PC-9 (cell line): Measurements from ENCODE around the gene TMEM139. TPM values are rescaled to one million over a fixed set of nuclear protein-coding genes. Genes with fewer than 3 reads are reported as not detected.

Experiments
- BruUV-seq: library from RNA; stranded (reverse); fragments of 400-500 nt; replicated peaks from 2 replicates; lab custom pipeline; 2021; lab: Mats Ljungman, UMichigan
- CTCF ChIA-PET: fragments of 300-600 bp; sonication (Branson Sonifier 250); formaldehyde crosslinking; loops from one replicate; lab custom pipeline; 2022; ENCODE audit warnings: antibody characterized with exemption; lab: Charles Lee
- POLR2A ChIA-PET: fragments of 300-600 bp; sonication (Branson Sonifier 250); formaldehyde crosslinking; loops from one replicate; lab custom pipeline; 2022; ENCODE audit warnings: antibody characterized with exemption; ENCODE audit not compliant: unreplicated experiment; lab: Charles Lee
- DNase-seq, 2 experiments: peaks; one replicate each; pipeline versions ENCODE4 v3.0.0 to v3.0.0-alpha.2; 2015 to 2022; ENCODE audit warnings: mixed read lengths in 1 of 2
- H2AFZ ChIP-seq: fragments of 200-600 bp; sonication (generic); 2 replicates; pipeline ENCODE4 v1.8.1; 2017; ENCODE audit warnings: antibody characterized with exemption
- H3F3A ChIP-seq: fragments of 200-600 bp; sonication (generic); 2 replicates; pipeline ENCODE4 v1.8.1; 2017; ENCODE audit warnings: antibody characterized with exemption, mild to moderate bottlenecking, low read depth; ENCODE audit not compliant: insufficient read depth
- H3K27ac ChIP-seq: fragments of 200-600 bp; sonication (generic); 2 replicates; pipeline ENCODE4 v1.6.1; 2016; ENCODE audit warnings: mixed run types
- H3K27me3 ChIP-seq: fragments of 200-600 bp; sonication (generic); 2 replicates; pipeline ENCODE4 v1.6.1; 2016; ENCODE audit warnings: low read depth, mixed run types; ENCODE audit not compliant: insufficient read depth
- H3K36me3 ChIP-seq: fragments of 200-600 bp; sonication (generic); 2 replicates; pipeline ENCODE4 v1.6.1; 2016; ENCODE audit warnings: low read depth, mixed run types
- H3K4me1 ChIP-seq: fragments of 200-600 bp; sonication (generic); replicated peaks from 2 replicates; pipeline ENCODE4 v1.6.1; 2016; ENCODE audit warnings: mixed run types; ENCODE audit not compliant: insufficient read depth
- H3K4me2 ChIP-seq: fragments of 200-600 bp; sonication (generic); 2 replicates; pipeline ENCODE4 v1.6.1; 2017; ENCODE audit warnings: mixed run types
- H3K4me3 ChIP-seq: fragments of 200-600 bp; sonication (generic); 2 replicates; pipeline ENCODE4 v1.6.1; 2016; ENCODE audit warnings: mixed run types
- H3K79me2 ChIP-seq: fragments of 200-600 bp; sonication (generic); 2 replicates; pipeline ENCODE4 v1.6.1; 2017; ENCODE audit warnings: low read depth, mixed run types
- H3K9me2 ChIP-seq: fragments of 200-600 bp; sonication (generic); 2 replicates; pipeline ENCODE4 v1.8.1; 2017; ENCODE audit warnings: mild to moderate bottlenecking; ENCODE audit not compliant: insufficient read depth
- H3K9me3 ChIP-seq: fragments of 200-600 bp; sonication (generic); 2 replicates; pipeline ENCODE4 v1.8.1; 2016; ENCODE audit warnings: low read depth; ENCODE audit not compliant: insufficient read depth
- H4K20me1 ChIP-seq: fragments of 200-600 bp; sonication (generic); 2 replicates; pipeline ENCODE4 v1.8.1; 2017; ENCODE audit not compliant: insufficient read depth
- CTCF ChIP-seq: fragments of 200-600 bp; sonication (generic); conservative IDR thresholded peaks from 2 replicates; pipeline ENCODE4 v1.6.1; 2017; ENCODE audit warnings: mixed run types, antibody characterized with exemption, mild to moderate bottlenecking, moderate library complexity
- EZH2 ChIP-seq: fragments of 200-600 bp; sonication (generic); IDR thresholded peaks from 2 replicates; pipeline ENCODE4 v1.8.0; 2017; ENCODE audit warnings: antibody characterized with exemption, low read depth
- intact Hi-C: fragments of 100-400 bp; cut with micrococcal nuclease; formaldehyde crosslinking; loops from one replicate; pipeline ENCODE4 v1.10.0; 2022; ENCODE audit not compliant: unreplicated experiment
- total RNA-seq: library from RNA; stranded (reverse); gene quantifications from 2 replicates; pipeline ENCODE4 v1.2.3, GENCODE V29; 2021

TMEM139 gene
- total RNA-seq, 1 experiment from 2014 or later, result 131 TPM

- Histone ChIP-seq H3K4me3 (no peak overlapping the region), H3K9me3 (no peaks in the 10 kb centered on the region), H3K9me2 (no peaks in the 10 kb centered on the region), H2AFZ (no peak overlapping the region), H3F3A (peaks cover 22% of the 10 kb centered on the region), H3K4me1 (peaks cover 38% of the 10 kb centered on the region), H3K36me3 (no peaks in the 10 kb centered on the region), H3K79me2 (no peaks in the 10 kb centered on the region), H4K20me1 (no peaks in the 10 kb centered on the region), H3K4me2 (peak overlapping the region; percentile 43), H3K27me3 (no peaks in the 10 kb centered on the region), H3K27ac (peak overlapping the region; percentile 59)
- TF ChIP-seq EZH2 (no peak), CTCF (no peak)
- ChIA-PET POLR2A (interaction anchor here (0.6 kb wide), 1 partner anchor 43 kb away, joined by 4 read pairs; no protein-coding TSS in a partner anchor), CTCF (interaction anchor here (0.7 kb wide), 3 partner anchors 46 to 1033 kb away, joined by 3 to 7 read pairs (median 6); no protein-coding TSS in a partner anchor)
- peak in 1 of 2 experiments; percentile 72 for DNase-seq
- intact Hi-C loops, result no loop called here
- no TSS peak for BruUV-seq
Measured at GRCh38 chr7:143334244-143334643, 49.5 kb downstream of the TMEM139 start.

GRCh38 chr7:143337216-143337615 lies 52.5 kb downstream of the TMEM139 start:
- BruUV-seq, result no TSS peak

More at GRCh38 chr7:143337216-143337615, 52.5 kb downstream of the TMEM139 start:
- TF ChIP-seq EZH2, result no peak
- no peak for TF ChIP-seq CTCF
- Histone ChIP-seq H3F3A (peaks cover 6% of the 10 kb centered on the region), H4K20me1 (no peaks in the 10 kb centered on the region), H3K9me2 (no peaks in the 10 kb centered on the region), H3K27ac (no peak overlapping the region), H3K4me2 (no peak overlapping the region), H3K36me3 (no peaks in the 10 kb centered on the region), H3K9me3 (no peaks in the 10 kb centered on the region), H3K27me3 (no peaks in the 10 kb centered on the region), H3K4me3 (no peak overlapping the region), H3K4me1 (peaks cover 21% of the 10 kb centered on the region), H3K79me2 (no peaks in the 10 kb centered on the region), H2AFZ (no peak overlapping the region)
- no peak for DNase-seq
- ChIA-PET POLR2A (no interaction called here), CTCF (no interaction called here)
- intact Hi-C loops, result no loop called here

Other genes with a start within 250 kb of the TMEM139 start
- not detected in 2 replicates for gene OR6V1, start 232.6 kb upstream of the TMEM139 start, total RNA-seq
- not detected in 2 replicates for gene PIP, start 152.9 kb upstream of the TMEM139 start, total RNA-seq
- gene TAS2R39, start 101.5 kb upstream of the TMEM139 start, total RNA-seq, result not detected in 2 replicates
- gene TAS2R40, start 62.9 kb upstream of the TMEM139 start, total RNA-seq, result not detected in 2 replicates
- 239 and 244 TPM in 2 replicates for gene GSTK1, start 21.5 kb upstream of the TMEM139 start, total RNA-seq
- 52.7 and 67.2 TPM in 2 replicates for gene CASP2, start 3.4 kb downstream of the TMEM139 start, total RNA-seq
- gene CLCN1, start 31.2 kb downstream of the TMEM139 start, total RNA-seq, result 0.15 TPM in 1 of 2 replicates, not detected in the other
- 0.65 and 0.80 TPM in 2 replicates for gene FAM131B, start 77.8 kb downstream of the TMEM139 start, total RNA-seq
- 145 and 167 TPM in 2 replicates for gene ZYX, start 96.4 kb downstream of the TMEM139 start, total RNA-seq
- 35.5 and 39.3 TPM in 2 replicates for gene EPHA1, start 123.9 kb downstream of the TMEM139 start, total RNA-seq
- gene TAS2R60, start 158.5 kb downstream of the TMEM139 start, total RNA-seq, result not detected in 2 replicates
- not detected in 2 replicates for gene TAS2R41, start 192.9 kb downstream of the TMEM139 start, total RNA-seq